ENCODE measurements around the gene CAMK2D.

DNA sequence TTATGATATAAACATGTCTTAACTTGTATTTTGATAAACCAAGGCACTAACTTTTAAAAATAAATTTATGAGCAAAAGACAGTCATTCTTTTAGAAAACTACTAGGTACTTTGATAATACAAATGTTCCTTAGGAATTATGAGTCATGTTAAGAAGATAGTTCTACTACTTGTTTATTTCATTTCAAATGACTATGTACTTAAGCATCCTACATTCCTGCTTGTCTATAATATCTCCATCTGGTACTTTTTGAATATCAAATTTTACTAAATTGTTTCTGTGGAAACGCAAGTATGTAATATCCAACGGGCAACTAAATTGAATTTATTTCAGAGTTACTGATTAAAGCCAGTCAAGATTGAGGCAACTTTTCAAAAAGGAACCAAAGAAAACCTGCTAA lies 61.8 kb downstream of the CAMK2D start:
- TF ChIP-seq, protein P1, sequence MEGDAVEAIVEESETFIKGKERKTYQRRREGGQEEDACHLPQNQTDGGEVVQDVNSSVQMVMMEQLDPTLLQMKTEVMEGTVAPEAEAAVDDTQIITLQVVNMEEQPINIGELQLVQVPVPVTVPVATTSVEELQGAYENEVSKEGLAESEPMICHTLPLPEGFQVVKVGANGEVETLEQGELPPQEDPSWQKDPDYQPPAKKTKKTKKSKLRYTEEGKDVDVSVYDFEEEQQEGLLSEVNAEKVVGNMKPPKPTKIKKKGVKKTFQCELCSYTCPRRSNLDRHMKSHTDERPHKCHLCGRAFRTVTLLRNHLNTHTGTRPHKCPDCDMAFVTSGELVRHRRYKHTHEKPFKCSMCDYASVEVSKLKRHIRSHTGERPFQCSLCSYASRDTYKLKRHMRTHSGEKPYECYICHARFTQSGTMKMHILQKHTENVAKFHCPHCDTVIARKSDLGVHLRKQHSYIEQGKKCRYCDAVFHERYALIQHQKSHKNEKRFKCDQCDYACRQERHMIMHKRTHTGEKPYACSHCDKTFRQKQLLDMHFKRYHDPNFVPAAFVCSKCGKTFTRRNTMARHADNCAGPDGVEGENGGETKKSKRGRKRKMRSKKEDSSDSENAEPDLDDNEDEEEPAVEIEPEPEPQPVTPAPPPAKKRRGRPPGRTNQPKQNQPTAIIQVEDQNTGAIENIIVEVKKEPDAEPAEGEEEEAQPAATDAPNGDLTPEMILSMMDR (IDR thresholded peaks at IDR 0.05): no peak
- TF ChIP-seq POLR2AphosphoS5 (IDR thresholded peaks at IDR 0.05) (no peak), EP300 (IDR thresholded peaks at IDR 0.05) (no peak)
